HAP-1 (cell line): ENCODE measurements around the gene ABHD11.

Source experiments
- DNase-seq, 2 experiments: peaks; one replicate each; pipeline ENCODE4 v3.0.0-alpha.2; 2016 to 2020; ENCODE audit warnings: low spot score in 2 of 2
- H3K27me3 ChIP-seq: fragments of 250-450 bp; sonication (Bioruptor Pico); 2 replicates; pipeline ENCODE4 v1.5.1; 2020; ENCODE audit warnings: low read depth, mild to moderate bottlenecking, moderate library complexity
- H3K36me3 ChIP-seq: fragments of 250-450 bp; sonication (Bioruptor Pico); replicated peaks from 2 replicates; pipeline ENCODE4 v1.5.1; 2020; ENCODE audit warnings: mild to moderate bottlenecking
- H3K4me1 ChIP-seq: fragments of 250-450 bp; sonication (Bioruptor Pico); 2 replicates; pipeline ENCODE4 v1.5.1; 2020; ENCODE audit warnings: mild to moderate bottlenecking
- H3K4me3 ChIP-seq: fragments of 250-450 bp; sonication (Bioruptor Pico); 2 replicates; pipeline ENCODE4 v1.5.1; 2020; ENCODE audit warnings: mild to moderate bottlenecking, moderate library complexity
- H3K9me3 ChIP-seq: fragments of 250-450 bp; sonication (Bioruptor Pico); 2 replicates; pipeline ENCODE4 v1.5.1; 2020; ENCODE audit warnings: mild to moderate bottlenecking, moderate library complexity
- in situ Hi-C: fragments of 300-500 bp; cut with MboI; formaldehyde crosslinking; loops from 3 replicates; pipeline ENCODE4 v1.14.3; 2020; ENCODE audit warnings: low sequenced_read_pairs, inconsistent platforms, mixed read lengths

The ABHD11 gene

DNA sequence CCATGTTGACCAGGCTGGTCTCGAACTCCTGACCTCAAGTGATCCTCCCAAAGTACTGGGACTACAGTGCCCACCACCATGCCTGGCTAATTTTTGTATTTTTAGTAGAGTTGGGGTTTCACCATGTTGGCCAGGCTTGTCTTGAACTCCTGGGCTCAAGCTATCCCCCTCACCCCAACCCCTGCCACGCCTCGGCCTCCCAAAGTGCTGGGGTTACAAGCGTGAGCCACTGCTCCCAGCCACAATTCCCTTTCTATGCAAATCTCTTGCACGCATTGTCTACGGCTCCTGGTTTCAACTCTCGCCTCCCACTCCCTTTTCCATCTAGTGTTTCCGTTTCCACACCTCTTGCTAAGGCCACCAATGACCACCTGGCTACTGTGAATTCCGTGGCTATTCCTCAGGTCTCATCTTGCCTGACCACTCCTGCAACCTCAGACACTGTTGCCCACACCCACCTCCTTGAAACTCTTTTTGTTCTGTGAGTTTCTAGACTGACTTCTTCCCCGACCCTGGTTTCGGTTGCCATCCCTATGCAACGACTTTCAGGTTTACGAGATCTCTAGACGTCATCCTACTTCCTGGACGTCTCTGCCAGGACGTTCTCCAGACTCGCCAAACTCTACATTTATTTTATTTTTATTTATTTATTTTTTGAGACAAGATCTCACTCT lies 28.1 kb upstream of the ABHD11 start:
- DNase-seq = no peak
- no peaks in the 10 kb centered on the region for H3K27me3 ChIP-seq
- no peak overlapping the region for H3K4me3 ChIP-seq
- H3K9me3 ChIP-seq = no peaks in the 10 kb centered on the region
- in situ Hi-C loops = no loop called here
- H3K4me1 ChIP-seq = no peaks in the 10 kb centered on the region; the same call in 1 of the 2 replicates
- H3K36me3 ChIP-seq = no peaks in the 10 kb centered on the region

DNA sequence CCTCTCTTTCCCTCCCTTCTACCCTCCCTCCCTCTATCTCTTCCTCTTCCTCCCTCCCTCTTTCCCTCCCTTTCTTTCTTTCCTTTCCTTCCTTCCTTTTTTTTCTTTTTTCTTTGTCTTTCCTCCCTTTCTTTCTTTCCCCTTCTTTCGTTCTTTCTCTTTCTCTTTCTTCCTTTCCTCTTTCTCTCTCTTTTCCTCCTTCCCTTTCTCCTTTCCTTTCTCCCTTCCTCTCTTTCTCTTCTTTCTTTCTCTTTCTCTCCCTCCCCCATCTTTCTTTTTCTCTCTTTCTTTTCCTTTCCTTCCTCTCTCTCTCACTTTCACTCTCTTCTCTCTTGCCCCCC lies 24.0 kb upstream of the ABHD11 start:
- no peak for DNase-seq
- in situ Hi-C loops = no loop called here
- H3K27me3 ChIP-seq = no peaks in the 10 kb centered on the region
- no peaks in the 10 kb centered on the region for H3K9me3 ChIP-seq
- H3K4me3 ChIP-seq = no peak overlapping the region
- H3K4me1 ChIP-seq = no peaks in the 10 kb centered on the region
- no peaks in the 10 kb centered on the region for H3K36me3 ChIP-seq

DNA sequence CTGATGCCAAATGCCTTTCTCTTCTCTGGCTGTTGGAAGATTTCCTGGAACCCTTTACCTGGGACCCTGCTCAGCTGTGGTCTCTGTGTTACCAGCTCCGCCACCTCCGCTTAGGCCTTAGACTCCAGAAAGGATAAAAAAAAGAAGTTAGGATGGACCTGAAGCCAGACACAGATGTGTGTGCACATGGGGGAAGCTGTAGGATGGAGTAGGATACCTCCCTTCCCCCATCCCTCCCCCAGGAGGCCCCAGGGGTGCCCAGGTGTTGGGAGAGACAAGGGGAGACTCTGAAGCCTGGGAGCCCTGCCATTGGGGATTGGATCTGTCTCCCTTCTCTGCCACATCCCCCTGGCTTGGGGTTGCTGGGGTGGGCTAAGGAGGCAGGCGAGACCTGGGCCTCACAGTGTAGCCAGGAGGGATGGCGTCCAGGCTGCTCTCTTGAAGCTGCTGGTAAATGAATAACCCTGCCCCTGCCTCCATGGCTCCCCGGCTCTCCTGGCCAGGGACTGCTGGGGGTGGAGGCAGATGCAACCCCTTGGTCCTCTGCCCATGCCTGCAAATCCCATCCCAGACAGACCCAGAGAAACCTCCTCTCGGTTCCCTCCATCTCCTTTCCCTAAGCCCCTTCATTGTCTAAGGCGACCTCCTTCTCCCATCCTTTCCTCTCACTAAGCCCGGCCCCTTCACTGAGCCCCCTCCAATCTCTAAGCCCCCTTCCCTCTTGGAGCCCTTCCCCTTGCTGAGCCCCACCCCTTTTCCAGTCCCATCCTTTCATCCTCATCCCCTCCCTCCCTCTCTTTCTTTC lies 23.5 kb upstream of the ABHD11 start:
- DNase-seq = no peak
- in situ Hi-C loops = no loop called here

DNA sequence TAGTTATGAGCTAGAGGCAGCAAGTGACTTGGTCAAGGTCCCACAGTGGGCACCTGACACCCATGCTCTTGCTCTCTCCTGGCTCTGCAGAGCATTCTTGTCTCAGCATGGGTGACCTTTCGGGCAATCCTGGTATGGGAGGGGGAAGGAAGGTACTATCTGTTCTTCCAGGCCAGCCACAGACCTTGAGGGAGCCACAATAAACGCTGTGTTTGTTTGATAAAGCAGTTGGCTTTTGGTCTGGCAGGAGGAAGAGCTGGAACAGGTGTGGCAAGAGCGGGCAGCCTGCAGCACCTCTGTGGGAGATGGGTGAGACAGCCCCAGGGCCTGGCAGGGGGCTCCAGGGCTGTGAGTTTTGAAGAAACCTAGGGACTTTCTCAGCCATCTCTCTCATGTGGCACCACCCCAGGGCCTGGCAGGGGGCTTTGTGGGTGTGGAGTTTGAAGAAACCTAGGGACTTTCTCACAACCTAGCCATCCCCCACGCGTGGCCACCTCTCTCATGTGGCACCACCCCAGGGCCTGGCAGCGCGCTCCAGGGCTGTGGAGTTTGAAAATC lies 20.1 kb upstream of the ABHD11 start:
- Histone ChIP-seq H3K9me3 (no peaks in the 10 kb centered on the region), H3K27me3 (no peaks in the 10 kb centered on the region), H3K4me3 (no peak overlapping the region), H3K36me3 (no peaks in the 10 kb centered on the region), H3K4me1 (no peaks in the 10 kb centered on the region)
- DNase-seq = no peak
- in situ Hi-C loops = no loop called here

More for the DNA sequence above, 23.5 kb upstream of the ABHD11 start:
- no peaks in the 10 kb centered on the region for H3K36me3 ChIP-seq
- H3K27me3 ChIP-seq = no peaks in the 10 kb centered on the region
- H3K4me3 ChIP-seq = no peak overlapping the region
- H3K9me3 ChIP-seq = no peaks in the 10 kb centered on the region
- no peaks in the 10 kb centered on the region for H3K4me1 ChIP-seq

DNA sequence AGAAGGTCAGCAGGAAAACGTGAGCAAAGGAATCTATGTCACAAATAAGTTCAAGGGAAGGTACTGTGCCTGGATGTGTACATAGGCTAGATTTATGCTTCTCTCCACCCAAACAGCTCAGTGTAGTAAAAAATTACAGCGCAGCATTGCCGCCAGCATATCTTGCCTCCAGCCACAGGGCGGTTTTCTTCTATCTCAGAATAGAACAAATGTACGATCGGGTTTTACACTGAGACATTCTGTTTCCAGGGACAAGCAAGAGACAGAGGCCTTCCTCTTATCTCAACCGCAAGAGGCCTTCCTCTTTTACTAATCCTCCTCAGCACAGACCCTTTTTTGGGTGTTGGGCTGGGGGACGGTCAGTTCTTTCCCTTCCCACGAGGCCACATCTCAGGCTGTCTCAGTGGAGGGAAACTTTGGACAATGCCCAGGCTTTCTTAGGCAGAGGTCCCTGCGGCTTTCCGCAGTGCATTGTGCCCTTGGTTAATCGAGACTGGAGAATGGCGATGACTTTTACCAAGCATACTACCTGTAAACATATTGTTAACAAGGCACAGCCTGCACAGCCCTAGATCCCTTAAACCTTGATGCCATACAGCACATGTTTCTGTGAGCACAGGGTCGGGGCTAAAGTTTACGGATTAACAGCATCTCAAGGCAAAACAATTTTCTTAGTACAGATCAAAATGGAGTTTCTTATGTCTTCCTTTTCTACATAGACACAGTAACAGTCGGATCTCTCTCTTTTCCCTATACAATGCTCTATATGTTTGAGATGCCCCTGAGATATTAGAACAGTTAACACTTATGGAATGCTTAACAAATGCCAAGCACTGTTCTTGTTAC lies 11.6 kb upstream of the ABHD11 start:
- H3K4me1 ChIP-seq = no peaks in the 10 kb centered on the region
- DNase-seq = no peak
- no peaks in the 10 kb centered on the region for H3K27me3 ChIP-seq
- in situ Hi-C loops = no loop called here
- H3K4me3 ChIP-seq = no peak overlapping the region
- H3K9me3 ChIP-seq = no peaks in the 10 kb centered on the region
- H3K36me3 ChIP-seq = no peaks in the 10 kb centered on the region

DNA sequence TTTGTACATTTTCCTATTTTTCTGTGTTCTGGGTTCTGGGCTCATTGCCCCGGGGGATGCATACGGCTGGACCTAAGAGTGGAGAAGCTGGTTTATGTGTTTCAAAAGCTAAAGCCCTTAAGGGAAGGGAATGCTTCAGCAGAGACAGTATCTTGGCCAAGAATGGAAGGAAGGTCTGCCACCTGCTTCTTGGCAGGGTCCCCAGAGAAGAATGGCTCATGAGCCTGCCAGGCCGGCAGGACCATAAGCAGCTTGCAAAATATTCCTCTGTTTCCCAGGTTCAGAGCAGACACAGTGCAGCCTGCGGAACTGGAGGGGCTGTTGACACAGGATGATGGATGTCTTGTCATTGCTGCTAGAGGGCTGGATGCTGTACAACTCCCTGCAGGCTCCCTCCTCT lies 7.8 kb upstream of the ABHD11 start:
- in situ Hi-C loops = no loop called here
- Histone ChIP-seq H3K9me3 (no peaks in the 10 kb centered on the region), H3K36me3 (no peaks in the 10 kb centered on the region), H3K4me1 (peaks cover 8% of the 10 kb centered on the region), H3K27me3 (no peaks in the 10 kb centered on the region), H3K4me3 (no peak overlapping the region)
- no peak for DNase-seq

DNA sequence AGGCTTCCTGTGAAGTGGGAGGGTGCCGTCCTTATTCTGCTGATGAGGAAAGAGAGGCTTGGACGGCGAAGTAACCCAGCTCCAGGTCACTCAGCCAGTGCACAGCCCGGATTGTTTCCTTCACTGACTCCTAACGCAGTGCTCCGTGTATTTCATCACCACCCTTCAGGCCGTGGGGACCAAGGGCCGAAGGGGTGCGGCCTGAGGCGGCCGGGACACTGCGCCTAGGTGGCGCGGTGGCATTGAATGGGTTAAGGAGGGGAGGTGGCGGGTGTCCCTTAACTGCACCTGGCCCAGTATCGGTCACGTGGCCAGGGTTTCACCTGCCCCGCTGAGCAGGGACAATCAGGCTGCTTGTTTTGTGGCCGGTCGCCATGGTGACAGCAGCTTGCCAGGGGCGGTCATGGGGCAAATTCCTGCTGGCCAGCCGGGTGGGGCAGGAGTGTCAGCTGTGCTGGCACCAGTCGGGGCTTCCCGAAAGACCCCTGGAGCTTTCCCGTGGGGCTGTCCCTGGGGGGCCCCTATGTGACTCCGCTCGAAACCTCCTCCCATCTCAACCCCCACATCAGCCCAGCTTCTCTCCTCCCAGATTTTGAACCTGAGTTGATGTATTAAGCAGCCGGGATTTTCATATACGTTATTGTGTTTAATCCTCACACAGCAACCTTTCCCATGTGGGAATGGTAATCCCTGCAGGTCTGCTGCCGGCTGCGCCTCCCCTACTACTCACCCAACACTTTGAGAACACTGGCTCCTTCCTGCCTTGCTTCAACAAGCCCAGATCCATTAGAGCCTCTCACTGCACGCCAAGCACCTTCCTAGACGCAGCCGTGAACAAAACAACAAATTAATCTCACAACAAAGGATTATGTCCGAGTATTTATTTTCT lies 4.4 kb upstream of the ABHD11 start:
- peak in 1 of 2 experiments; percentile 72 for DNase-seq
- H3K9me3 ChIP-seq = no peaks in the 10 kb centered on the region
- H3K4me1 ChIP-seq = peaks cover 8% of the 10 kb centered on the region
- H3K27me3 ChIP-seq = no peaks in the 10 kb centered on the region
- H3K36me3 ChIP-seq = no peaks in the 10 kb centered on the region
- no peak overlapping the region for H3K4me3 ChIP-seq
- in situ Hi-C loops = no loop called here

DNA sequence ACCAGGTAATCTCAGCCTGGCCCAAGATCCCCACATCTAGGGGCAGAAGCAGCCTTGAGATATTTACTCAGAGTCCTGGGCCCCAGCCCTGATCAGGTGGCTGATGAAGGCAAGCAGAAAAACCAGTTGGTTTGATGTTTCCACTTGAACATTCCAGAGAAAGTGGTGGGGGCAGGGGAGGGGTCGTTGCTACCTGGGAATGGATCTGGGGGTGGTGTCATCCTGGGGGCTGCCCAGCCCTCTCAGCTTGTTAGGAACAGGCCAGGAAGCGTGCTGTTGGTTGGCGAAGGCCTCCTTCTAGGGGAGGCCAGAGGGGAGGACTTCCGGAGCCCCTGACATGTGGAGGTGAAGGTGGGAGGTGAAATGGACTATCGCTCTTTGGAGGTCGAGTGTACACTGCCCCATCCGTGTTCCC lies 3.7 kb upstream of the ABHD11 start:
- Histone ChIP-seq H3K4me3 (no peak overlapping the region), H3K27me3 (no peaks in the 10 kb centered on the region), H3K36me3 (peaks cover 4% of the 10 kb centered on the region), H3K9me3 (no peaks in the 10 kb centered on the region), H3K4me1 (peaks cover 8% of the 10 kb centered on the region)
- in situ Hi-C loops = no loop called here
- DNase-seq = no peak

DNA sequence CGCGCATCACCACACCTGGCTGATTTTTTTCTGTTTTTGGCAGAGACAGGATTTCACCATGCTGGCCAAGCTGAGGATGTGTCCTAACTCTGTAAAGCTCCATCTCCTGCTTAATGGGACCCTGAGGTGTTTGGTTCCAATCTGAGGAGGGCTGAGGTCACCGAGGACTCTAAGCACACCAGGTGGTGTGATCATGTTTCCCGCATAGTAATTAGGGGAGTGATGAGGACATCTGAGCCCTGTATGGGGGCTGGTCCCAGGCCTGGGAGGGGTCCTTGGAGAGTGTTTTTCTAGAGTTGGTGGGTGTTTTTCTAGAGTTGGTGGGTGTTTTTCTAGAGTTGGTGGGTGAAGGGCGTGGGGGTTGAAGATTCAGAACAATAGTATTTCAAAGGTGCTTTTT lies 3.0 kb upstream of the ABHD11 start:
- Histone ChIP-seq H3K27me3 (no peaks in the 10 kb centered on the region), H3K36me3 (peaks cover 10% of the 10 kb centered on the region), H3K4me3 (no peak overlapping the region), H3K4me1 (peaks cover 8% of the 10 kb centered on the region), H3K9me3 (no peaks in the 10 kb centered on the region)
- in situ Hi-C loops = no loop called here
- no peak for DNase-seq

DNA sequence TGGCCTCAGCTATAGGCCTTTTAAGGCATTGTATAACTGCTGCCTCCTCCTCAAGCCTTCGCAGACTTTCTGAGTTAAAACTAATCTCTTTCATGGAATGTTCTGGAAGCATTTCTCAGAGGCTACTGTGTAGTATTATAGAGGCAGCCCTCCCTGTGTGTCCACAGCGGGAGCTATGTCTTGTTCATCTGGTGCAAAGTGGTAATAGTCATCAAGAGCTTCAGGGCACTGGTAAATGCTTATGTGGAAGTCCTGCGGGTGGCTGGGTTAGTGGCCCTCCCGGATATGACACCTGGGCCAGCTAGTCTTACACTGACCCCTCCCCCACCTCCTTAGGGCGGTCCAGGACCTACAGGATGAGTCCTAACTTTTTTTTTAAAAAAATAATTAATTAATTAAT lies 2.2 kb upstream of the ABHD11 start:
- no peaks in the 10 kb centered on the region for H3K9me3 ChIP-seq
- H3K27me3 ChIP-seq = no peaks in the 10 kb centered on the region
- in situ Hi-C loops = no loop called here
- H3K4me3 ChIP-seq = no peak overlapping the region
- H3K4me1 ChIP-seq = peaks cover 8% of the 10 kb centered on the region
- no peak for DNase-seq
- H3K36me3 ChIP-seq = peaks cover 11% of the 10 kb centered on the region

DNA sequence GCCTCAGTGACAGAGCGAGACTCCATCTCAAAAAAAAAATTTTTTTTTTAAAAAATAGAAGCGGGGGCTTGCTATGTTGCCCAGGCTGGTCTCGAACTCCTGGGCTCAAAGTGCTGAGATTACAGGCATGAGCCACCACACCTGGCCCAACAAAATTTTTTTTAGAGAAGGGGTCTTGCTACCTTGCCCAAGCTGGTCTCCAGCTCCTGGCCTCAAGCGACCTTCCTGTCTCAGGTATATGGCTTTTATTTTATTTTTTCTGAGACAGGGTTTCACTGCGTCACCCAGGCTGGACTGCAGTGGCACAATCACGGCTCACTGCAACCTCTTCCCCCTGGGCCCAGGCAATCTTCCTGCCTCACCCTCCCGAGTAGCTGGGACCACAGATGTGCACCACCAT lies 1.6 kb upstream of the ABHD11 start:
- H3K27me3 ChIP-seq = no peaks in the 10 kb centered on the region
- H3K36me3 ChIP-seq = peaks cover 12% of the 10 kb centered on the region
- in situ Hi-C loops = no loop called here
- H3K4me3 ChIP-seq = no peak overlapping the region
- no peak for DNase-seq
- H3K4me1 ChIP-seq = peaks cover 8% of the 10 kb centered on the region
- H3K9me3 ChIP-seq = no peaks in the 10 kb centered on the region

DNA sequence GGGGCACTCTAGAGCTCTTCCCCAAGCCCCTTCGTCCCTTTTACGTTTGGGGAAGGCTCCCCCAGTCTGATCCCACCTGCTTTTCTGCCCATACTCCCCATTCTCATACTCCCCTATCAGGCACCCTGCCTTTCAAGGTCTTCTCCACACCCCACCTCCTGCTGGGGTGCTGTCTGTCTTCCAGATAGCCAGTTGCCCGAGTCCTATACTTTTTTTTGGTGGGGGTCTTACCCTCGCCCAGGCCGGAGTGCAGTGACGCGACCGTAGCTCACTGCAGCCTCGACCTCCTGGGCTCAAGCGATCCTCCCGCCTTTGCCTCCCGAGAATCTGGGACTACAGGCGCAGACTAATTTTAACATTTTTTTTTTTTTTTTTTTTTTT lies 775 bp upstream of the ABHD11 start:
- Histone ChIP-seq H3K4me3 (peak overlapping the region; percentile 68), H3K4me1 (peaks cover 8% of the 10 kb centered on the region)

DNA sequence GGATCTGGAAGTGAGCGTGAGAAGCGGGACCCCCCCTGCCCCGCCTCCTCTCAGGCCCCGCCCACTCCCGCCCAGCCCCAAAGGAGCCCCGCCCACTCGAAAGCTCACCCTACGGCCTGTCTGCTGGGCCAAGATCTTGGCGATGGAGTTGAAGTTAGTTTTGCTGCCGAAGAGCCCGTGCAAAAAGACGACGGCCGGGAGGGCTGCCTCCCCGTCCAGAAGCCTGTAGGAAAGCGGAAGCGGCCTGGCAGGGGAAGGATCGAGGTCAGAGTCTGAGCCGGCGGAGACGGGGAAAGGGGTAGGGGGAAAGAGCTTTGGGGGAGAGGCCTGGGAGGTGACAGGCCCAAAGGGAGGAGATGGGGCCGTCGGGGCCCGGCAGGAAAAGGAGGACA lies 386 bp downstream of the ABHD11 start:
- Histone ChIP-seq H3K9me3 (no peaks in the 10 kb centered on the region), H3K27me3 (no peaks in the 10 kb centered on the region), H3K4me1 (peaks cover 4% of the 10 kb centered on the region), H3K4me3 (peak overlapping the region; percentile 68), H3K36me3 (peaks cover 12% of the 10 kb centered on the region)
- in situ Hi-C loops = loop anchor here (10.0 kb wide), 1 partner anchor 403 kb away; no protein-coding TSS in a partner anchor
- peak; percentile 25 to 86 for DNase-seq

More for the DNA sequence above, 775 bp upstream of the ABHD11 start:
- no peaks in the 10 kb centered on the region for H3K27me3 ChIP-seq
- H3K36me3 ChIP-seq = peaks cover 12% of the 10 kb centered on the region
- H3K9me3 ChIP-seq = no peaks in the 10 kb centered on the region
- in situ Hi-C loops = loop anchor here (10.0 kb wide), 1 partner anchor 405 kb away; no protein-coding TSS in a partner anchor
- DNase-seq = no peak
